Tibial nerve (tissue), 4 donors: Measurements from ENCODE around the gene ZNF71.

ENCODE experiments used
- EP300 ChIP-seq, 2 donors: sonication (generic); formaldehyde crosslinking; IDR thresholded peaks; one replicate each; pipeline ENCODE4 v1.6.1; 2017; ENCODE audit warnings: antibody characterized with exemption in 2 of 2, mild to moderate bottlenecking in 1 of 2
- POLR2A ChIP-seq, 2 donors: fragments of 450-650 bp; IDR thresholded peaks; one replicate each; pipeline ENCODE4 v1.6.1; 2017; ENCODE audit warnings: antibody characterized with exemption in 2 of 2, mild to moderate bottlenecking in 2 of 2, moderate library complexity in 2 of 2
- TF ChIP-seq, protein P1 (sequence below), 5 experiments: fragments of 200-600 bp in 3 of 5; fragments of 450-650 bp in 2 of 5; sonication (generic) in 3 of 5; IDR thresholded peaks; one replicate each; pipeline ENCODE4 v1.5.1; 2016 to 2019; ENCODE audit warnings: antibody characterized with exemption in 5 of 5, mild to moderate bottlenecking in 3 of 5, moderate library complexity in 2 of 5

DNA sequence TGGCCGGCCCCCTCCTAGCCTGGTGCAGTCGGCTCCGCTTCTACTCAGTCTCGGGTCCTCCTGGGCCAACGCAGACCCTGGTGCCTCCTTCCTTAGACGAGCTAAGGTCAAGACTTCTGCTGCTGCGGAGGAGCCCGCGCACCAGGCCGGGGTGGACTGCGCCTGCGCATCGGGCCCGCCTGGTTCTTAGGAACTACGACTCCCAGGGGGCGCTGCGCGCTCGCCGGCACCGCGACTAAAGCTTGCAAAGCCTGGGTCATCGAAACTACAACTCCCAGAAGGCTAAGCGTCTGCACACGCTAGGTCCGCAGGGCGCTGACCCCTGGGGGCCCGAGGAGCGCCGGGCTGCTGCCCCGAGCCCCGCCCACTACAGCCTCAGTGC is 76.5 kb downstream of the ZNF71 start, which contains the start of gene ZNF835:
- TF ChIP-seq POLR2A (IDR thresholded peaks at IDR 0.05): no peak
- TF ChIP-seq, protein P1, sequence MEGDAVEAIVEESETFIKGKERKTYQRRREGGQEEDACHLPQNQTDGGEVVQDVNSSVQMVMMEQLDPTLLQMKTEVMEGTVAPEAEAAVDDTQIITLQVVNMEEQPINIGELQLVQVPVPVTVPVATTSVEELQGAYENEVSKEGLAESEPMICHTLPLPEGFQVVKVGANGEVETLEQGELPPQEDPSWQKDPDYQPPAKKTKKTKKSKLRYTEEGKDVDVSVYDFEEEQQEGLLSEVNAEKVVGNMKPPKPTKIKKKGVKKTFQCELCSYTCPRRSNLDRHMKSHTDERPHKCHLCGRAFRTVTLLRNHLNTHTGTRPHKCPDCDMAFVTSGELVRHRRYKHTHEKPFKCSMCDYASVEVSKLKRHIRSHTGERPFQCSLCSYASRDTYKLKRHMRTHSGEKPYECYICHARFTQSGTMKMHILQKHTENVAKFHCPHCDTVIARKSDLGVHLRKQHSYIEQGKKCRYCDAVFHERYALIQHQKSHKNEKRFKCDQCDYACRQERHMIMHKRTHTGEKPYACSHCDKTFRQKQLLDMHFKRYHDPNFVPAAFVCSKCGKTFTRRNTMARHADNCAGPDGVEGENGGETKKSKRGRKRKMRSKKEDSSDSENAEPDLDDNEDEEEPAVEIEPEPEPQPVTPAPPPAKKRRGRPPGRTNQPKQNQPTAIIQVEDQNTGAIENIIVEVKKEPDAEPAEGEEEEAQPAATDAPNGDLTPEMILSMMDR (IDR thresholded peaks at IDR 0.05): peak; percentile 18 to 53 (median 38)
- peak in 1 of 2 donors; percentile 40 for TF ChIP-seq EP300 (IDR thresholded peaks at IDR 0.05)
